H1 (cell line): Measurements from ENCODE around the gene VCPKMT. TPM values are rescaled to one million over a fixed set of nuclear protein-coding genes. Genes with fewer than 3 reads are reported as not detected.

Experiments
- CTCF ChIA-PET: fragments of 300-600 bp; sonication (Branson Sonifier 250); formaldehyde crosslinking; loops from one replicate; lab custom pipeline; 2021; ENCODE audit not compliant: partially characterized antibody; lab: Charles Lee
- POLR2A ChIA-PET: fragments of 300-600 bp; sonication (Branson Sonifier 250); formaldehyde crosslinking; loops from one replicate; lab custom pipeline; 2021; ENCODE audit warnings: inconsistent platforms; ENCODE audit not compliant: partially characterized antibody; lab: Charles Lee
- DNase-seq, 2 experiments: peaks; one replicate each; pipeline versions ENCODE4 v3.0.0 to v3.0.0-alpha.2; 2010 to 2022; ENCODE audit warnings: low spot score in 2 of 2, low read depth in 1 of 2, mixed read lengths in 1 of 2
- FAIRE-seq: peaks from 2 replicates; lab custom pipeline; 2011; peaks lifted over from hg19 to GRCh38; lab: Jason Lieb, UNC
- H2AFZ ChIP-seq: 2 replicates; pipeline ENCODE4 v1.8.1; 2012; ENCODE audit warnings: low read length, inconsistent platforms
- H2AK5ac ChIP-seq: 2 replicates; pipeline ENCODE4 v1.6.1; 2013; ENCODE audit warnings: low read depth, low read length
- H2BK120ac ChIP-seq: replicated peaks from 2 replicates; pipeline ENCODE3; 2013; ENCODE audit warnings: low read depth, low read length, inconsistent platforms
- H2BK12ac ChIP-seq: 2 replicates; pipeline ENCODE4 v1.6.1; 2013; ENCODE audit warnings: low read depth, low read length
- H2BK15ac ChIP-seq: 2 replicates; pipeline ENCODE4 v1.6.1; 2013; ENCODE audit warnings: low read length
- H2BK20ac ChIP-seq: 2 replicates; pipeline ENCODE4 v1.6.1; 2013; ENCODE audit warnings: low read length
- H2BK5ac ChIP-seq: 2 replicates; pipeline ENCODE4 v1.6.1; 2013; ENCODE audit warnings: low read depth, low read length
- H3K14ac ChIP-seq: 2 replicates; pipeline ENCODE4 v1.6.1; 2013; ENCODE audit warnings: inconsistent platforms; ENCODE audit not compliant: insufficient read length
- H3K18ac ChIP-seq: 2 replicates; pipeline ENCODE4 v1.6.1; 2013; ENCODE audit warnings: low read length; ENCODE audit errors: extremely low read depth
- H3K23ac ChIP-seq: 2 replicates; pipeline ENCODE4 v1.6.1; 2013; ENCODE audit warnings: inconsistent platforms; ENCODE audit not compliant: insufficient read length
- H3K23me2 ChIP-seq: 2 replicates; pipeline ENCODE4 v1.6.1; 2013; ENCODE audit warnings: low read depth, low read length
- H3K27ac ChIP-seq: 2 replicates; pipeline ENCODE4 v1.6.1; 2011; ENCODE audit warnings: low read depth, low read length, inconsistent platforms
- H3K27me3 ChIP-seq, 4 experiments: replicated peaks in 1 of 4; 1 replicate in 1 of 4; 2 replicates in 3 of 4; pipeline versions ENCODE4 v1.6.1 to v1.8.1; 2011 to 2013; ENCODE audit warnings: low read length in 3 of 4, mild to moderate bottlenecking in 3 of 4, inconsistent platforms in 2 of 4, mixed read lengths in 2 of 4, moderate library complexity in 1 of 4; ENCODE audit not compliant: control insufficient read depth in 3 of 4, insufficient read depth in 3 of 4; ENCODE audit errors: extremely low read depth in 1 of 4
- H3K36me3 ChIP-seq, 4 experiments: 2 replicates each; pipeline versions ENCODE4 v1.6.1 to v1.8.1; 2011 to 2013; ENCODE audit warnings: mild to moderate bottlenecking in 4 of 4, low read length in 3 of 4, moderate library complexity in 2 of 4, control low read depth in 1 of 4, inconsistent platforms in 1 of 4; ENCODE audit not compliant: insufficient read depth in 4 of 4, control insufficient read depth in 2 of 4
- H3K4ac ChIP-seq: replicated peaks from 2 replicates; pipeline ENCODE3; 2013; ENCODE audit warnings: low read length, low read depth, mixed read lengths, inconsistent platforms; ENCODE audit not compliant: insufficient read length
- H3K4me1 ChIP-seq, 4 experiments: replicated peaks in 1 of 4; 1 replicate in 1 of 4; 2 replicates in 3 of 4; pipeline versions ENCODE4 v1.6.1 to v1.8.1; 2011 to 2013; ENCODE audit warnings: low read length in 3 of 4, inconsistent platforms in 2 of 4, mixed read lengths in 1 of 4; ENCODE audit not compliant: insufficient read depth in 4 of 4, control insufficient read depth in 3 of 4
- H3K4me2 ChIP-seq, 2 experiments: 2 replicates each; pipeline versions ENCODE4 v1.6.1 to v1.8.1; 2011 to 2013; ENCODE audit warnings: low read depth in 2 of 2, low read length in 2 of 2, control low read depth in 1 of 2, inconsistent platforms in 1 of 2, mild to moderate bottlenecking in 1 of 2; ENCODE audit not compliant: insufficient read depth in 1 of 2
- H3K4me3 ChIP-seq, 4 experiments: fragments of 200-600, 300-600 bp in 1 of 4; sonication (generic), shearing (Covaris generic), sonication (Bioruptor Twin) in 1 of 4; 2 replicates each; pipeline versions ENCODE4 v1.5.1 to v1.8.1; 2011 to 2016; ENCODE audit warnings: low read length in 4 of 4, low read depth in 3 of 4, control low read depth in 2 of 4, inconsistent platforms in 2 of 4, mild to moderate bottlenecking in 2 of 4, mixed read lengths in 1 of 4, moderate library complexity in 1 of 4; ENCODE audit not compliant: insufficient read depth in 2 of 4; ENCODE audit errors: extremely low read depth in 1 of 4
- H3K56ac ChIP-seq: replicated peaks from 2 replicates; pipeline ENCODE3; 2013; ENCODE audit warnings: low read depth, mild to moderate bottlenecking, mixed read lengths, low read length, inconsistent platforms; ENCODE audit not compliant: insufficient read length
- H3K79me1 ChIP-seq: 2 replicates; pipeline ENCODE4 v1.6.1; 2013; ENCODE audit warnings: low read depth, low read length, control low read depth
- H3K79me2 ChIP-seq, 2 experiments: 2 replicates each; pipeline versions ENCODE4 v1.6.1 to v1.8.1; 2012 to 2013; ENCODE audit warnings: low read length in 2 of 2, mild to moderate bottlenecking in 2 of 2, inconsistent platforms in 1 of 2; ENCODE audit not compliant: insufficient read depth in 2 of 2, control insufficient read depth in 1 of 2
- H3K9ac ChIP-seq, 4 experiments: replicated peaks in 1 of 4; 1 replicate in 1 of 4; 2 replicates in 3 of 4; pipeline versions ENCODE4 v1.6.1 to v1.8.1; 2011 to 2013; ENCODE audit warnings: low read depth in 3 of 4, low read length in 3 of 4, control low read depth in 2 of 4, mild to moderate bottlenecking in 2 of 4, moderate library complexity in 2 of 4, inconsistent platforms in 1 of 4; ENCODE audit errors: extremely low read depth in 1 of 4
- H3K9me3 ChIP-seq, 2 experiments: 2 replicates each; pipeline versions ENCODE4 v1.6.1 to v1.8.1; 2012 to 2013; ENCODE audit warnings: mild to moderate bottlenecking in 2 of 2, moderate library complexity in 2 of 2, control low read depth in 1 of 2, inconsistent platforms in 1 of 2, low read depth in 1 of 2, low read length in 1 of 2, mixed read lengths in 1 of 2; ENCODE audit not compliant: insufficient read depth in 2 of 2
- H4K20me1 ChIP-seq, 2 experiments: replicated peaks in 1 of 2; 2 replicates each; pipeline versions ENCODE3 to v1.8.1; 2011 to 2013; ENCODE audit warnings: inconsistent platforms in 2 of 2, low read length in 2 of 2, mild to moderate bottlenecking in 1 of 2; ENCODE audit not compliant: insufficient read depth in 2 of 2, control insufficient read depth in 1 of 2
- H4K5ac ChIP-seq: 2 replicates; pipeline ENCODE4 v1.6.1; 2013; ENCODE audit warnings: low read length, low read depth, mixed read lengths, inconsistent platforms; ENCODE audit not compliant: insufficient read length
- H4K8ac ChIP-seq: 2 replicates; pipeline ENCODE4 v1.8.0; 2013; ENCODE audit warnings: mild to moderate bottlenecking, moderate library complexity, low read length, inconsistent platforms; ENCODE audit not compliant: insufficient read depth; ENCODE audit errors: extremely low read depth
- H4K91ac ChIP-seq: replicated peaks from 2 replicates; pipeline ENCODE3; 2013; ENCODE audit warnings: low read length, mixed read lengths, inconsistent platforms; ENCODE audit not compliant: insufficient read length
- CREB1 ChIP-seq: IDR thresholded peaks from 2 replicates; pipeline ENCODE4 v1.6.1; 2012; ENCODE audit warnings: inconsistent platforms
- EZH2 ChIP-seq: fragments of 200-600 bp; sonication (generic); IDR thresholded peaks from 2 replicates; pipeline ENCODE4 v1.7.1; 2012; ENCODE audit warnings: low read depth, mild to moderate bottlenecking, moderate library complexity, low read length, inconsistent platforms; ENCODE audit not compliant: severe bottlenecking
- SIRT6 ChIP-seq: IDR thresholded peaks from one replicate; pipeline ENCODE4 v1.7.1; 2012; ENCODE audit warnings: low read length, inconsistent platforms
- SIX5 ChIP-seq: IDR thresholded peaks from 2 replicates; pipeline ENCODE4 v1.6.1; 2011; ENCODE audit warnings: mild to moderate bottlenecking, low read depth, low read length
- TAF7 ChIP-seq: optimal IDR thresholded peaks from 2 replicates; pipeline ENCODE3; 2011; ENCODE audit warnings: low read depth, mild to moderate bottlenecking, inconsistent platforms, low read length, moderate library complexity, borderline replicate concordance
- WGBS, 2 experiments: shearing (Covaris generic) in 1 of 2; methylation state at CpG; one replicate each; pipeline versions ENCODE4 v1.1.6 to v1.1.7; 2013 to 2015; ENCODE audit warnings: low lambda C conversion rate in 2 of 2, mixed read lengths in 2 of 2, inconsistent platforms in 1 of 2, low coverage in 1 of 2, missing lambda C conversion rate in 1 of 2; ENCODE audit not compliant: insufficient replicate concordance in 2 of 2, insufficient coverage in 1 of 2, insufficient read length in 1 of 2; ENCODE audit errors: extremely low coverage in 1 of 2, missing lambda C conversion rate in 1 of 2; 5-methylcytosine and 5-hydroxymethylcytosine counted together
- polyA plus RNA-seq, 7 experiments: library from polyadenylated mRNA; depleted of rRNA in 3 of 7; stranded (reverse) in 5 of 7; unstranded in 2 of 7; fragments of >200 nt in 5 of 7; fragments of 200-250 nt in 2 of 7; gene quantifications; 1 replicate in 5 of 7; 2 replicates in 1 of 7; 4 replicates in 1 of 7; pipeline versions ENCODE4 v1.2.1 to v1.2.3, GENCODE V29; 2011 to 2013; ENCODE audit warnings: missing spikeins in 2 of 7, mixed read lengths in 2 of 7
- total RNA-seq: library from RNA; stranded (reverse); fragmentation: NEBNext Ultra II Directional; extraction: Animal tissue kit (Norgen Biotek cat#: 25700); gene quantifications from 2 replicates; pipeline ENCODE4 v1.2.1, GENCODE V29; 2021

VCPKMT gene
- total and polyA plus RNA-seq, 2 of the 8 experiments (the other 6 are each of a cell fraction or from before 2014, with no cell fraction given): 3.8 to 7.1 TPM

GRCh38 chr14:50087341-50088116 is 28.8 kb downstream of the VCPKMT start:
- H4K91ac ChIP-seq: no peak overlapping the region
- no peaks in the 10 kb centered on the region for H3K9me3 ChIP-seq
- H3K9ac ChIP-seq: no peak overlapping the region
- no peak overlapping the region for H3K56ac ChIP-seq
- POLR2A ChIA-PET: interaction anchor here (0.9 to 1.6 kb wide), 2 partner anchors 14 to 25 kb away, joined by 3 read pairs; no protein-coding TSS in a partner anchor
- H3K4me2 ChIP-seq: no peak overlapping the region
- no peak overlapping the region for H3K18ac ChIP-seq
- no peak overlapping the region for H2AK5ac ChIP-seq
- H2AFZ ChIP-seq: no peak overlapping the region
- H3K4me3 ChIP-seq: no peak overlapping the region
- H4K20me1 ChIP-seq: no peaks in the 10 kb centered on the region
- DNase-seq (no peak), FAIRE-seq (no peak)
- 88% methylated on average over 1 of the region's 1 CpG; no CpG with 5 or more reads in 1 of the 2 experiments for WGBS, 2 experiments
- no peaks in the 10 kb centered on the region for H3K79me1 ChIP-seq
- H2BK5ac ChIP-seq: no peak overlapping the region
- H2BK15ac ChIP-seq: no peak overlapping the region
- no peaks in the 10 kb centered on the region for H3K36me3 ChIP-seq
- H3K23ac ChIP-seq: no peak overlapping the region
- no peak overlapping the region for H2BK20ac ChIP-seq
- TF ChIP-seq TAF7 (no peak), CREB1 (no peak), EZH2 (no peak), SIRT6 (no peak), SIX5 (no peak)
- TF ChIP-seq, all 59 proteins: peak for 0
- Histone ChIP-seq H3K4me1 (peaks cover 0 to 5% (median 3%) of the 10 kb centered on the region in 4 experiments; a peak in 3 of 7 replicates), H3K27me3 (no peaks in the 10 kb centered on the region; a peak in 1 of 7 replicates), H4K8ac (no peak overlapping the region), H2BK12ac (no peak overlapping the region), H3K14ac (no peak overlapping the region), H3K79me2 (no peaks in the 10 kb centered on the region), H2BK120ac (no peak overlapping the region), H4K5ac (no peak overlapping the region), H3K23me2 (no peaks in the 10 kb centered on the region; the same call in 1 of the 2 replicates), H3K4ac (no peak overlapping the region), H3K27ac (no peak overlapping the region)
- CTCF ChIA-PET: interaction anchor here (0.7 to 1.9 kb wide), 7 partner anchors 17 to 235 kb away, joined by 3 to 9 read pairs (median 3); partner anchors contain the start of gene NEMF
